ENCODE data around the gene RNASE1. TPM values are rescaled to one million over a fixed set of nuclear protein-coding genes. Genes with fewer than 3 reads are reported as not detected.

Gene RNASE1
- polyA plus RNA-seq, 1 donor from 2014 or later, result not detected

DNA sequence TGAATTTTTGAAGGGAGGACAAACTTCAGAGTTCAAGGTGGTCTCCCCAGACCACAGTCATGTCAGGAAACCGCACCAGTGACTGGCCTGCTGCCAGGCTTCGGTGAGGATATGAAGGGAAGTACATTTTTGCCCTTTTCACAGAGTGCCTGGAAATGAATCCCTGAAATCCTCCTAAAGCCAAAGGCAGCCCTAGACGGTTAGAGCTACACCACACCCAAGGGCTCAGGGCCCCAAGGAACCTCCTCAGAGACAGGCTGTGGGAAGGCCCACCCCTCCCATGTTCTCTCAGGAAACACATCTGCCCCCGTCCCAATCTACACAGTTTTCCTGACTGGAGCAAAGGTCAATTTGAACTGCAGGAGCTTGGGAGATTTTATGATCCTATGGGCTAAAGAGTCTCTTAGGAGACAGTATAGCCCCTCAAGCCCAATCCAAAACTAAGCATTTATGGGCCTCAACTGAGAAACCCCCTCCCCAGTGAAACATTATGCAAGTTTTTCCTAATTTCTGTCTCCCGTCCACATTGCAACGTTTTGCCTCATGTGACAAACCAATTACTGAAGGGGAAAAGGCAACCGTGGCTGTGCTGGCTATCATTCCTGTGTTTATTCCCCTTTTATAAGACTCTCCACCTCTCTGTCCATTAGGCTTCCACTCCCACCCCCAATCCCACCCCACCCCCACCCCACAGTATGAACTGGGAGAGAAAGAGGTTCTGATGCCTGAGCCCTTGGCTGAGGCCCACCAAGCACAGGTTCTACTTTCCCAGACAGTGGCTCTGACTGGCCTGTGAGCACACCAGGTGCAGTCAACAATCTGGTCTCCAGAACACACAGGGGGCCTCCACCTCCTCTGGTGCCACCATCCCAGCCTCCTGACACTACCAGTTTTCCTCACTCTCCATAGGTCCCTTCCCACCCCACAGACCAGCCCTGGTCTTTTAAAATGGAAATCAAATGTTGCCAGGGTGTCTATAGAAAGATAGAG, 9.6 kb upstream of the RNASE1 start:
- H3K27ac ChIP-seq (ENCODE audit: low read length), result no peak overlapping the region
- TF ChIP-seq POLR2AphosphoS5 (IDR thresholded peaks at IDR 0.05) (no peak), REST (IDR thresholded peaks at IDR 0.05; ENCODE audit: borderline replicate concordance) (no peak), TAF1 (IDR thresholded peaks at IDR 0.05; ENCODE audit: low read depth) (no peak), SMC3 (conservative IDR thresholded peaks at IDR 0.05; ENCODE audit: poor library complexity) (no peak), RAD21 (conservative IDR thresholded peaks at IDR 0.05) (no peak), MXI1 (conservative IDR thresholded peaks at IDR 0.05; ENCODE audit: poor library complexity, severe bottlenecking) (no peak), EZH2 (IDR thresholded peaks at IDR 0.05; ENCODE audit: borderline replicate concordance, insufficient read depth, low read length, poor library complexity, severe bottlenecking) (no peak), EP300 (conservative IDR thresholded peaks at IDR 0.05; ENCODE audit: poor library complexity, severe bottlenecking) (no peak)
- TF ChIP-seq, protein P1, sequence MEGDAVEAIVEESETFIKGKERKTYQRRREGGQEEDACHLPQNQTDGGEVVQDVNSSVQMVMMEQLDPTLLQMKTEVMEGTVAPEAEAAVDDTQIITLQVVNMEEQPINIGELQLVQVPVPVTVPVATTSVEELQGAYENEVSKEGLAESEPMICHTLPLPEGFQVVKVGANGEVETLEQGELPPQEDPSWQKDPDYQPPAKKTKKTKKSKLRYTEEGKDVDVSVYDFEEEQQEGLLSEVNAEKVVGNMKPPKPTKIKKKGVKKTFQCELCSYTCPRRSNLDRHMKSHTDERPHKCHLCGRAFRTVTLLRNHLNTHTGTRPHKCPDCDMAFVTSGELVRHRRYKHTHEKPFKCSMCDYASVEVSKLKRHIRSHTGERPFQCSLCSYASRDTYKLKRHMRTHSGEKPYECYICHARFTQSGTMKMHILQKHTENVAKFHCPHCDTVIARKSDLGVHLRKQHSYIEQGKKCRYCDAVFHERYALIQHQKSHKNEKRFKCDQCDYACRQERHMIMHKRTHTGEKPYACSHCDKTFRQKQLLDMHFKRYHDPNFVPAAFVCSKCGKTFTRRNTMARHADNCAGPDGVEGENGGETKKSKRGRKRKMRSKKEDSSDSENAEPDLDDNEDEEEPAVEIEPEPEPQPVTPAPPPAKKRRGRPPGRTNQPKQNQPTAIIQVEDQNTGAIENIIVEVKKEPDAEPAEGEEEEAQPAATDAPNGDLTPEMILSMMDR (IDR thresholded peaks at IDR 0.05; ENCODE audit: poor library complexity, severe bottlenecking), result no peak

GRCh38 chr14:20809917-20810316, 7.3 kb upstream of the RNASE1 start:
- Histone ChIP-seq H3K27me3 (ENCODE audit: insufficient read depth, low read depth, low read length) (no peaks in the 10 kb centered on the region), H3F3A (ENCODE audit: insufficient read depth, low read length, poor library complexity, severe bottlenecking) (no peaks in the 10 kb centered on the region), H3K27ac (ENCODE audit: low read length) (no peak overlapping the region), H3K4me3 (ENCODE audit: low read length) (no peak overlapping the region), H3K4me2 (ENCODE audit: low read length) (no peak overlapping the region), H3K9me3 (ENCODE audit: low read length) (no peaks in the 10 kb centered on the region), H3K79me2 (replicated peaks; ENCODE audit: insufficient read depth, low read length) (no peaks in the 10 kb centered on the region), H3K9me2 (ENCODE audit: insufficient read depth, low read length) (no peaks in the 10 kb centered on the region), H3K36me3 (ENCODE audit: insufficient read depth, low read length) (no peaks in the 10 kb centered on the region), H4K20me1 (ENCODE audit: insufficient read depth) (no peaks in the 10 kb centered on the region), H2AFZ (ENCODE audit: low read depth, low read length) (no peak overlapping the region), H3K9ac (ENCODE audit: low read length) (no peak overlapping the region)
- TF ChIP-seq EP300 (conservative IDR thresholded peaks at IDR 0.05; ENCODE audit: poor library complexity, severe bottlenecking) (no peak), EZH2 (IDR thresholded peaks at IDR 0.05; ENCODE audit: borderline replicate concordance, insufficient read depth, low read length, poor library complexity, severe bottlenecking) (no peak), RAD21 (conservative IDR thresholded peaks at IDR 0.05) (no peak), MXI1 (conservative IDR thresholded peaks at IDR 0.05; ENCODE audit: poor library complexity, severe bottlenecking) (no peak), SMC3 (conservative IDR thresholded peaks at IDR 0.05; ENCODE audit: poor library complexity) (no peak), POLR2AphosphoS5 (IDR thresholded peaks at IDR 0.05) (no peak), TAF1 (IDR thresholded peaks at IDR 0.05; ENCODE audit: low read depth) (no peak), REST (IDR thresholded peaks at IDR 0.05; ENCODE audit: borderline replicate concordance) (no peak)
- TF ChIP-seq, protein P1 (IDR thresholded peaks at IDR 0.05; ENCODE audit: poor library complexity, severe bottlenecking), result no peak

More for the DNA sequence above, 9.6 kb upstream of the RNASE1 start:
- Histone ChIP-seq H3F3A (ENCODE audit: insufficient read depth, low read length, poor library complexity, severe bottlenecking) (no peaks in the 10 kb centered on the region), H3K4me3 (ENCODE audit: low read length) (no peak overlapping the region), H3K27me3 (ENCODE audit: insufficient read depth, low read depth, low read length) (no peaks in the 10 kb centered on the region), H2AFZ (ENCODE audit: low read depth, low read length) (no peak overlapping the region), H3K36me3 (ENCODE audit: insufficient read depth, low read length) (no peaks in the 10 kb centered on the region), H3K4me2 (ENCODE audit: low read length) (no peak overlapping the region), H3K9me3 (ENCODE audit: low read length) (no peaks in the 10 kb centered on the region), H3K9me2 (ENCODE audit: insufficient read depth, low read length) (no peaks in the 10 kb centered on the region), H3K79me2 (replicated peaks; ENCODE audit: insufficient read depth, low read length) (no peaks in the 10 kb centered on the region), H3K9ac (ENCODE audit: low read length) (no peak overlapping the region), H4K20me1 (ENCODE audit: insufficient read depth) (no peaks in the 10 kb centered on the region)

Measured in neural cell (in vitro differentiated cells).